Measurements from ENCODE around the gene NOTCH3.

Gene NOTCH3

GRCh38 chr19:15122331-15123030 is 78.3 kb downstream of the NOTCH3 start:
- no peak for DNase-seq

GRCh38 chr19:15120135-15121026 is 80.4 kb downstream of the NOTCH3 start:
- no peak for DNase-seq

- DNase-seq, result no peak
These were observed 81.9 kb downstream of the NOTCH3 start for GRCh38 chr19:15118789-15119494.

GRCh38 chr19:15118248-15118647 is 82.5 kb downstream of the NOTCH3 start:
- DNase-seq, result no peak

GRCh38 chr19:15116856-15117255 is 83.9 kb downstream of the NOTCH3 start:
- DNase-seq, result no peak

- DNase-seq, result no peak
These were observed 84.8 kb downstream of the NOTCH3 start for GRCh38 chr19:15115762-15116615.

GRCh38 chr19:15115080-15115479 is 85.7 kb downstream of the NOTCH3 start:
- DNase-seq, result no peak

- no peak for DNase-seq
These were observed 86.6 kb downstream of the NOTCH3 start for GRCh38 chr19:15114153-15114540.

GRCh38 chr19:15113245-15114152 is 87.3 kb downstream of the NOTCH3 start:
- DNase-seq, result no peak

GRCh38 chr19:15112385-15112784 is 88.4 kb downstream of the NOTCH3 start:
- no peak for DNase-seq

- no peak for DNase-seq
These were observed 89.0 kb downstream of the NOTCH3 start for GRCh38 chr19:15111758-15112157.

GRCh38 chr19:15110418-15110815 is 90.4 kb downstream of the NOTCH3 start:
- no peak for DNase-seq

GRCh38 chr19:15109768-15110417 is 90.9 kb downstream of the NOTCH3 start:
- DNase-seq, result no peak
